Measurements from ENCODE around the gene ETAA1.

Gene ETAA1

DNA sequence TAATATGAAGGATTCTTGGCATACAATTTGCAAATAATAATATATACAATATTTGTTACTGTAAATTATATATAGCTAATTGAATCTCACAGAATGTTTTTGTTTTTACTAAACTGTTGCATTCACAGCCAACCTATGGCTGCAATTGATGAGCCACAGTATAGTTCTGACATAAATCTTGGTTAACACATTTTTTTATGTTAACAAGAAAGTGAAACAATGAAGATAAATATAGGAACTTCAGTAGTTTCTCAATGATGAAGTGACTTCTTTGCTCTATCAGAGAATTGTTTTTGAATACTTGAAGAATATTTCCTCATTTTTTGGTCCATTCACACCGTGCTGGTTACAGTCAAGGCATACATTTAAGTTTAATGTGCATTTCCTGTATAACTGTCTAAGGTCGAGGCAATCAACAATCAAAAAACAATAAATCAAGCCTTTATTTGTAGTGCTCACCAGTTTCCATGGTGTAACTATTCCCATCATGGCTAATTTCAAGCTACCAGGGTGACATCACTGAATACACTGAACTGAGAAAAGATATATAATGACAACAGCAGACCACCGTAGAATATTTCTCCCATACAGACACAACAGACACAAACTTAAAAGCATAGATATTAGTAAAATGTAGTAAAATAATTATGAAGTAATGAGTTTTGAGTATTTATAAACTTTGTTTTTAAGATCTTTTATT, 12.9 kb upstream of the ETAA1 start:
- TF ChIP-seq, protein P1, sequence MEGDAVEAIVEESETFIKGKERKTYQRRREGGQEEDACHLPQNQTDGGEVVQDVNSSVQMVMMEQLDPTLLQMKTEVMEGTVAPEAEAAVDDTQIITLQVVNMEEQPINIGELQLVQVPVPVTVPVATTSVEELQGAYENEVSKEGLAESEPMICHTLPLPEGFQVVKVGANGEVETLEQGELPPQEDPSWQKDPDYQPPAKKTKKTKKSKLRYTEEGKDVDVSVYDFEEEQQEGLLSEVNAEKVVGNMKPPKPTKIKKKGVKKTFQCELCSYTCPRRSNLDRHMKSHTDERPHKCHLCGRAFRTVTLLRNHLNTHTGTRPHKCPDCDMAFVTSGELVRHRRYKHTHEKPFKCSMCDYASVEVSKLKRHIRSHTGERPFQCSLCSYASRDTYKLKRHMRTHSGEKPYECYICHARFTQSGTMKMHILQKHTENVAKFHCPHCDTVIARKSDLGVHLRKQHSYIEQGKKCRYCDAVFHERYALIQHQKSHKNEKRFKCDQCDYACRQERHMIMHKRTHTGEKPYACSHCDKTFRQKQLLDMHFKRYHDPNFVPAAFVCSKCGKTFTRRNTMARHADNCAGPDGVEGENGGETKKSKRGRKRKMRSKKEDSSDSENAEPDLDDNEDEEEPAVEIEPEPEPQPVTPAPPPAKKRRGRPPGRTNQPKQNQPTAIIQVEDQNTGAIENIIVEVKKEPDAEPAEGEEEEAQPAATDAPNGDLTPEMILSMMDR (IDR thresholded peaks at IDR 0.05; ENCODE audit: low read depth, low read length): no peak
- in situ Hi-C loops (cut with HindIII; ENCODE audit: low sequenced_read_pairs): no loop called here
- H3K4me3 ChIP-seq (ENCODE audit: low read depth, low read length): no peak overlapping the region
- no peak for DNase-seq (ENCODE audit: low read depth, low spot score)

DNA sequence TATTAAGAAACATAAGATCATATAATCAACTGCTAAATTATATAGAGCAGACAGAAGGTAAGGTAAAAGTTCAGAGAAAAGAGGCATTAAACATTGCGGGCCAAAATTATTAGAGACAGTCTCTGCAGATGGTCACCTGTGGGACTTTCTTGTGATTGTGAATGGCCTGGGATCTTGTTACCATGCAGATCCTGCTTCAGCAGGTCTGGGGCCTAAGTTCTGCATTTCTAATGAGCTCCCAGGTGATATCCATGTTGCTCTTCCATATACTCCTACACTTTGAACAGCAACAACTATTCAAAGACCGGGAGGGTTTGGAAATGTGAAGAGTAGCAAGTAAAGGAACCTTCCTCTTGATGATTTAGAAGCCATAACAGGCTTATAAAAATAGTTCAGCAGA, 8.5 kb upstream of the ETAA1 start:
- no peak for DNase-seq (ENCODE audit: low read depth, low spot score)
- in situ Hi-C loops (cut with HindIII; ENCODE audit: low sequenced_read_pairs): no loop called here
- TF ChIP-seq, protein P1 (IDR thresholded peaks at IDR 0.05; ENCODE audit: low read depth, low read length): no peak
- no peak overlapping the region for H3K4me3 ChIP-seq (ENCODE audit: low read depth, low read length)

- H3K4me3 ChIP-seq (ENCODE audit: low read depth, low read length): no peak overlapping the region
- in situ Hi-C loops (cut with HindIII; ENCODE audit: low sequenced_read_pairs): no loop called here
- TF ChIP-seq, protein P1 (IDR thresholded peaks at IDR 0.05; ENCODE audit: low read depth, low read length): no peak
- peak; percentile 64 for DNase-seq (ENCODE audit: low read depth, low spot score)
Measured at GRCh38 chr2:67389286-67389685, 7.8 kb upstream of the ETAA1 start.

DNA sequence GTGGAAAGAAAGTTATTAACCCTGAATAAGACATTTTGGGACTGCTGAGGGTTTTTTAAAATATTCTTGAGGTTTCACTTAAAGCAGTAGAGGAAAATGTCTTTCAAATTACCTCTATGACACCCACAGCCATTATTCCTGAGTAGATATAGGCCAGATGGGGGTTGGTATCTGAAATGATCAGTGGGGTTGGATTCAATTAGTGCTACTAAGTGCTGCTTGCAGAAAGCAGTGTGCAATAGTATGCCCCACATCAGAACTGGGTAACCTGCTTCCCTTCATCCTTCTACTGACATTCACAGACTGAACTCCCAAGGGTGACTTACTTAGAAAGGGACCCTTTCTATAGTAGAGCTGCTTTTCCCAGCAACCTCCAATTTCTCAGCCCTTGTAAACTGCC, 7.3 kb upstream of the ETAA1 start:
- in situ Hi-C loops (cut with HindIII; ENCODE audit: low sequenced_read_pairs): no loop called here
- no peak for DNase-seq (ENCODE audit: low read depth, low spot score)

GRCh38 chr2:67393237-67393636, 3.9 kb upstream of the ETAA1 start:
- in situ Hi-C loops (cut with HindIII; ENCODE audit: low sequenced_read_pairs): no loop called here
- no peak for DNase-seq (ENCODE audit: low read depth, low spot score)
- H3K4me3 ChIP-seq (ENCODE audit: low read depth, low read length): no peak overlapping the region
- TF ChIP-seq, protein P1 (IDR thresholded peaks at IDR 0.05; ENCODE audit: low read depth, low read length): no peak

More for the DNA sequence above, 7.3 kb upstream of the ETAA1 start:
- no peak overlapping the region for H3K4me3 ChIP-seq (ENCODE audit: low read depth, low read length)
- TF ChIP-seq, protein P1 (IDR thresholded peaks at IDR 0.05; ENCODE audit: low read depth, low read length): no peak

- peak; percentile 44 for DNase-seq (ENCODE audit: low read depth, low spot score)
- TF ChIP-seq, protein P1 (IDR thresholded peaks at IDR 0.05; ENCODE audit: low read depth, low read length): no peak
- H3K4me3 ChIP-seq (ENCODE audit: low read depth, low read length): no peak overlapping the region
- in situ Hi-C loops (cut with HindIII; ENCODE audit: low sequenced_read_pairs): no loop called here
Measured at GRCh38 chr2:67394734-67395133, 2.4 kb upstream of the ETAA1 start.

Data from astrocyte of the spinal cord (primary cell).